Measurements from ENCODE around the gene NLE1.
"Not testable (repeated sequence)": the region's sequence is repeated elsewhere in the genome, so short reads cannot be mapped to it uniquely, and the experiment has no call there.

NLE1 gene

GRCh38 chr17:35129154-35129972 lies 12.7 kb downstream of the NLE1 start:
- no peak for DNase-seq (ENCODE audit: low read depth in 1 of 2, low spot score in 1 of 2)

GRCh38 chr17:35127751-35128514 lies 14.2 kb downstream of the NLE1 start:
- no peak for DNase-seq (ENCODE audit: low read depth in 1 of 2, low spot score in 1 of 2)

GRCh38 chr17:35121315-35121714 lies 20.8 kb downstream of the NLE1 start, which contains the start of gene FNDC8:
FNDC8 (plus strand) TSS chr17:35121615; CDS start chr17:35121694, 79 bp downstream.
- DNase-seq (ENCODE audit: low read depth in 1 of 2, low spot score in 1 of 2): no peak

GRCh38 chr17:35119370-35120165 lies 22.5 kb downstream of the NLE1 start, which contains the start of gene RAD51D:
RAD51D (minus strand) TSS chr17:35119860; CDS start chr17:35119613, 247 bp downstream.
- peak; percentile 66 to 74 for DNase-seq (ENCODE audit: low read depth in 1 of 2, low spot score in 1 of 2)

GRCh38 chr17:35117984-35118383 lies 24.1 kb downstream of the NLE1 start:
- DNase-seq (ENCODE audit: low read depth in 1 of 2, low spot score in 1 of 2): no peak

- no peak for DNase-seq (ENCODE audit: low read depth in 1 of 2, low spot score in 1 of 2)
Measured at GRCh38 chr17:35116845-35117244, 25.3 kb downstream of the NLE1 start.

- DNase-seq (ENCODE audit: low read depth in 1 of 2, low spot score in 1 of 2): not testable (repeated sequence)
Measured at GRCh38 chr17:35110791-35111190, 31.3 kb downstream of the NLE1 start.

GRCh38 chr17:35104844-35105450 lies 37.2 kb downstream of the NLE1 start:
- DNase-seq (ENCODE audit: low read depth in 1 of 2, low spot score in 1 of 2): no peak

- DNase-seq (ENCODE audit: low read depth in 1 of 2, low spot score in 1 of 2): no peak
Measured at GRCh38 chr17:35103271-35103670, 38.8 kb downstream of the NLE1 start.

- DNase-seq (ENCODE audit: low read depth in 1 of 2, low spot score in 1 of 2): no peak
Measured at GRCh38 chr17:35101725-35102124, 40.4 kb downstream of the NLE1 start.

GRCh38 chr17:35101036-35101435 lies 41.1 kb downstream of the NLE1 start:
- DNase-seq (ENCODE audit: low read depth in 1 of 2, low spot score in 1 of 2): no peak

GRCh38 chr17:35099908-35100307 lies 42.2 kb downstream of the NLE1 start:
- DNase-seq (ENCODE audit: low read depth in 1 of 2, low spot score in 1 of 2): no peak

GRCh38 chr17:35097776-35098175 lies 44.3 kb downstream of the NLE1 start:
- DNase-seq (ENCODE audit: low read depth in 1 of 2, low spot score in 1 of 2): no peak

GRCh38 chr17:35095741-35096140 lies 46.4 kb downstream of the NLE1 start:
- DNase-seq (ENCODE audit: low read depth in 1 of 2, low spot score in 1 of 2): no peak

GRCh38 chr17:35094902-35095301 lies 47.2 kb downstream of the NLE1 start:
- no peak for DNase-seq (ENCODE audit: low read depth in 1 of 2, low spot score in 1 of 2)

GRCh38 chr17:35090707-35091106 lies 51.4 kb downstream of the NLE1 start:
- not testable (repeated sequence) for DNase-seq (ENCODE audit: low read depth in 1 of 2, low spot score in 1 of 2)

GRCh38 chr17:35089586-35090296 lies 52.4 kb downstream of the NLE1 start:
- DNase-seq (ENCODE audit: low read depth in 1 of 2, low spot score in 1 of 2): peak; percentile 6 to 16

- peak; percentile 85 to 91 for DNase-seq (ENCODE audit: low read depth in 1 of 2, low spot score in 1 of 2)
Measured at GRCh38 chr17:35088881-35089585, 53.1 kb downstream of the NLE1 start.

- no peak for DNase-seq (ENCODE audit: low read depth in 1 of 2, low spot score in 1 of 2)
Measured at GRCh38 chr17:35088356-35088880, 53.7 kb downstream of the NLE1 start.
